ENCODE measurements around the gene POTEF. TPM values are rescaled to one million over a fixed set of nuclear protein-coding genes. Genes with fewer than 3 reads are reported as not detected.
"Not testable (repeated sequence)": the region's sequence is repeated elsewhere in the genome, so short reads cannot be mapped to it uniquely, and the experiment has no call there.

POTEF gene
- total RNA-seq, 2 experiments from 2014 or later, result not detected

DNA sequence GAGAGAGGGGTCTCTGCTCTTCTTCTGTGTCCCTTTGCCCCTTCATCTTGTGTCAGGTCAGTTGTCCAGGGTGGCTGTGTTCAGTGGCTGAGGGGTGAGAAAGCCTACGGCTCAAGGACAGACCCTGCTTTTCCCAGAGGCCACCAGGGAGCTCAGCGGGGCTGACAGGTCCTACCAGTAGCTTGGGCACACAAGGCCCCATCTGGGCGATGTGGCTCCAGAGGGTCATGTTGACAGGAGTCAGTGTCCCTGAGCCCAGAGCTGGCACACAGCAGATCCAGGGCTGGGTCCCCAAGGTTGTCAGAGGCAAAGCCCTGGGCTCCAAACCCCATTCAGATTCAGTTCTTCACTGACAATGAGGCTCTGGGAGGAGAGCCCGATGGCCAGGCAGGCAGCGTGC lies 8.1 kb upstream of the POTEF start:
- H3K27ac Mint-ChIP-seq; H3K9me3 Mint-ChIP-seq; H3K4me1 Mint-ChIP-seq (ENCODE audit: low read depth); DNase-seq; H3K27me3 Mint-ChIP-seq (ENCODE audit: low read depth); intact Hi-C loops (cut with micrococcal nuclease); H3K4me3 Mint-ChIP-seq; CTCF ChIA-PET; H3K36me3 Mint-ChIP-seq (ENCODE audit: low read depth): not testable (repeated sequence)

DNA sequence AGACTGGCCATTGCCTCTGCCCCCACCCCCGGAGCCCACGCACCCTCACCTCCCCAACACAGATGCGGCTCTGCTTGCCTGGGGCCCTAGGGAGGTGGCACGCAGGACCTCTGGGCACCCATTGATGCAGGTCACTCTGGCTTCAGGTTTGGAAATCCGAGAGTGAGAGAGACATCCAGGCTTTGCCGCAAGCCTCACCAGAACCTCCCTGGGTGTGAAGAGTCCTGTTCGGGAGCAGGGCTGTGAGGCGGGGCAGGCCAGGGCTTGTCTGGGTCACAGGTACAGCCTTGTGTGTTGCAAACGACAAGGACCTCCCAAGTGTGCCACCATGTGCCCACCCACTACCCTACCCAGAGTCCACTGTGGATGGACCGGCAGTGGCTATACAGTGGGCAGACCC lies 7.5 kb upstream of the POTEF start:
- H3K4me3 Mint-ChIP-seq; intact Hi-C loops (cut with micrococcal nuclease); H3K9me3 Mint-ChIP-seq; H3K36me3 Mint-ChIP-seq (ENCODE audit: low read depth); DNase-seq; H3K4me1 Mint-ChIP-seq (ENCODE audit: low read depth); CTCF ChIA-PET; H3K27me3 Mint-ChIP-seq (ENCODE audit: low read depth); H3K27ac Mint-ChIP-seq: not testable (repeated sequence)

DNA sequence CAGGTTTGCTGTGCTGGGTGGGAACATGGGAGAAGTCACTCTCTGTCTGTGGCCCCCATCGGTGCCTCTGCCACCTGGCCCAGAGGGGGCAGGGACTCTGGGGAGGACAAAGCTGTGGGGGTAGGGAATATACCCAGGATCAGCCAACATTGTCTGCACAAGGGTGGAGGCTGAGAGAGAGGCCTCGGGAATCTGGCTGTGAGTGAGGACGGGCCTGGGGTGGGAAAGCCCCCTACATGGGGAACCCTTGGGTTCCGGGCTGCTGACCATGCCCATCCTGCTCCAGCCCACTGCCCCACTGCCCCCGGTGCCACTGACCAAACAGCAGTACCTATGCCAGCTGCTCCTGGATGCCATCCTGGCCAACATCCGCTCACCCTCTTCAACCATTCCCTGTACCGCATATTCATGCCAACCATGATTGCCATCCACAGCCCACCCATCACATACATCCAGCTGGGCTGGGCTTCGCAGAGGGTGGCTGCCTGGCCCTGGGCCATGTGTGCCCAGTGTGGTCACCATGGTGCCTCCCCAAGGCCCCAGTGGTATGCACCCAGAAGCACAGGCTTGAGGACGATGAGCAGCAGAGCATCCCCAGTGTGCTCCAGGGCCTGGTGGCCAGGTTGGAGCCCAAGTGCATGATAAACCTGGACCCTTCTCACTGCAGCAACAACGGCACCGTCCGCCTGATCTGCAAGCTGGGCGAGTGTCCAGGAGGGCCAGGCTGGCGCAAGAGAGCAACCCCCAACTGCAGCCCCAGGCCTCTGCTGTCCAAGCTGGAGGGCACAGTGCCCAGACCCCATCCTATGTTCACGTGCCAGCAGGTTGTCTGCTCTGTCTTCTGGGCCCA lies 6.9 kb upstream of the POTEF start:
- Mint-ChIP-seq H3K36me3 (ENCODE audit: low read depth) (no peaks in the 10 kb centered on the region), H3K27ac (no peak overlapping the region), H3K4me3 (no peak overlapping the region), H3K27me3 (ENCODE audit: low read depth) (no peaks in the 10 kb centered on the region), H3K9me3 (no peaks in the 10 kb centered on the region), H3K4me1 (ENCODE audit: low read depth) (peaks cover 2% of the 10 kb centered on the region)
- intact Hi-C loops (cut with micrococcal nuclease), result no loop called here
- CTCF ChIA-PET, result no interaction called here
- DNase-seq, result no peak

DNA sequence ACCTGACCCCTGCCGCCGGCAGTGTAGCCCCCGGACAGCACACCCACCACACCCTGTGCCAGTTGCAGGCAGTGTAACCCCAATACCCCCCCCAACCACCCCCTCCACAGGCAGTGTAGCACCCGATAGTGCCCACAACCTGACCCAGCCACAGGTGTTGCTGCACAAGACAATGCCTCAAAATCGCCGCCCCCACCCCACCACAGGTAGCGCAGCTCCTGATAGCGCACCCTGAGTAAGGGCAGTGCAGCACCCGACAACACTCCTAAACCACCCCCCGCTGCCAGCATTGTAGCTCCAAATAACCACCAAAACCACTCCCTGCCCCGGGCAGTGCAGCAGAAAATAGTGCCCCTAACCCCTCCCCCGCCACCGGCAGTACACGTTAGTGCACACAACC lies 558 bp downstream of the POTEF start:
- intact Hi-C loops (cut with micrococcal nuclease); H3K4me3 Mint-ChIP-seq; CTCF ChIA-PET; H3K27ac Mint-ChIP-seq; DNase-seq; H3K4me1 Mint-ChIP-seq (ENCODE audit: low read depth); H3K27me3 Mint-ChIP-seq (ENCODE audit: low read depth); H3K36me3 Mint-ChIP-seq (ENCODE audit: low read depth); H3K9me3 Mint-ChIP-seq: not testable (repeated sequence)

GRCh38 chr2:130127726-130128125 lies 1.3 kb downstream of the POTEF start:
- DNase-seq; CTCF ChIA-PET; H3K4me1 Mint-ChIP-seq (ENCODE audit: low read depth); H3K9me3 Mint-ChIP-seq; H3K27ac Mint-ChIP-seq; H3K4me3 Mint-ChIP-seq; H3K27me3 Mint-ChIP-seq (ENCODE audit: low read depth); H3K36me3 Mint-ChIP-seq (ENCODE audit: low read depth); intact Hi-C loops (cut with micrococcal nuclease): not testable (repeated sequence)

- CTCF ChIA-PET; H3K36me3 Mint-ChIP-seq (ENCODE audit: low read depth); DNase-seq; H3K9me3 Mint-ChIP-seq; H3K27ac Mint-ChIP-seq; H3K4me1 Mint-ChIP-seq (ENCODE audit: low read depth); H3K4me3 Mint-ChIP-seq; H3K27me3 Mint-ChIP-seq (ENCODE audit: low read depth); intact Hi-C loops (cut with micrococcal nuclease): not testable (repeated sequence)
Measured at GRCh38 chr2:130120924-130121323, 8.1 kb downstream of the POTEF start.

GRCh38 chr2:130102597-130103363 lies 26.2 kb downstream of the POTEF start:
- H3K9me3 Mint-ChIP-seq; H3K4me1 Mint-ChIP-seq (ENCODE audit: low read depth); H3K36me3 Mint-ChIP-seq (ENCODE audit: low read depth); H3K4me3 Mint-ChIP-seq; CTCF ChIA-PET; intact Hi-C loops (cut with micrococcal nuclease); H3K27ac Mint-ChIP-seq; H3K27me3 Mint-ChIP-seq (ENCODE audit: low read depth); DNase-seq: not testable (repeated sequence)

GRCh38 chr2:130062645-130063044 lies 66.4 kb downstream of the POTEF start:
- H3K4me3 Mint-ChIP-seq; DNase-seq; H3K4me1 Mint-ChIP-seq (ENCODE audit: low read depth); CTCF ChIA-PET; H3K27ac Mint-ChIP-seq; H3K36me3 Mint-ChIP-seq (ENCODE audit: low read depth); H3K9me3 Mint-ChIP-seq; intact Hi-C loops (cut with micrococcal nuclease); H3K27me3 Mint-ChIP-seq (ENCODE audit: low read depth): not testable (repeated sequence)

DNA sequence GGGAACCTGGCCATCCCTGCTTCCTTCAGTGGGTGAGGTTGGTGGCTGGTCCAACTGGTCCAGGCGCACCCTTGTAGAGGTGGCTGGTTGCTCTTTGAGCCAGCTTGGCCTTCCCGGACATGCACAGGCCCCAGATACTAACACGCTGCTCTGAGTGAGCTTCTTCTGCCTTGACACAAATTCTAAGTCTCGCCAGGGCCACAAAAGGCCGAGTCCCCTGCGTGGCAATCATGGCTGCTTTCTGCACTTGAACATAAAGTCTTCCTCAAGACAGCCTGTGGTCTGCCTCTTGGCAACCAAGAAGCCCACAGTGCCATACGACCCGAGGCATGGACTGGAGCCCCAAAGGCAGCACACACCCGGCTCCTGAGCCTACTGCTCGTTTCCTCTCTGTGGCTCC lies 69.0 kb downstream of the POTEF start:
- H3K4me1 Mint-ChIP-seq (ENCODE audit: low read depth); CTCF ChIA-PET; intact Hi-C loops (cut with micrococcal nuclease); H3K36me3 Mint-ChIP-seq (ENCODE audit: low read depth); H3K27ac Mint-ChIP-seq; H3K9me3 Mint-ChIP-seq; DNase-seq; H3K27me3 Mint-ChIP-seq (ENCODE audit: low read depth); H3K4me3 Mint-ChIP-seq: not testable (repeated sequence)

DNA sequence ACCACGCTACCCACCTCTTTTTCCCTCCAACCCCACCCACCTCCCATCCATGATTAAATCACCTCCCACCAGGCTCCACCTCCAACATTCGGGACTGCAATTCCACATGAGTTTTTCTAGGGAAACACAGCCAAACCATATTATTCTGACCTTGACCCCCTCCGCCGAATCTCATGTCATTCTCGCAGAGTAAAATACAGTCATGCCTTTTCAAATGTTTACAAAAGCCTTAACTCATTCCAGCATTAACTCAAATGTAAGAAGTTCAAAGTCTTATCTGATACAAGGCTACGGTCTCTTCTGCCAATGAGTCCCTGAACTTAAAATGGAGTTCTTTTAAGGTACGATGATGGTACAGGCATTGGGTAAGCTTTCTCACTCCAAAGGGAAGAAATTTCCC lies 72.7 kb downstream of the POTEF start:
- DNase-seq; intact Hi-C loops (cut with micrococcal nuclease); H3K4me1 Mint-ChIP-seq (ENCODE audit: low read depth); H3K9me3 Mint-ChIP-seq; H3K27ac Mint-ChIP-seq; H3K4me3 Mint-ChIP-seq; H3K36me3 Mint-ChIP-seq (ENCODE audit: low read depth); CTCF ChIA-PET; H3K27me3 Mint-ChIP-seq (ENCODE audit: low read depth): not testable (repeated sequence)

GRCh38 chr2:130053217-130053911 lies 75.7 kb downstream of the POTEF start:
- DNase-seq; H3K27ac Mint-ChIP-seq; H3K27me3 Mint-ChIP-seq (ENCODE audit: low read depth); H3K4me1 Mint-ChIP-seq (ENCODE audit: low read depth); H3K36me3 Mint-ChIP-seq (ENCODE audit: low read depth); H3K9me3 Mint-ChIP-seq; intact Hi-C loops (cut with micrococcal nuclease); H3K4me3 Mint-ChIP-seq; CTCF ChIA-PET: not testable (repeated sequence)

DNA sequence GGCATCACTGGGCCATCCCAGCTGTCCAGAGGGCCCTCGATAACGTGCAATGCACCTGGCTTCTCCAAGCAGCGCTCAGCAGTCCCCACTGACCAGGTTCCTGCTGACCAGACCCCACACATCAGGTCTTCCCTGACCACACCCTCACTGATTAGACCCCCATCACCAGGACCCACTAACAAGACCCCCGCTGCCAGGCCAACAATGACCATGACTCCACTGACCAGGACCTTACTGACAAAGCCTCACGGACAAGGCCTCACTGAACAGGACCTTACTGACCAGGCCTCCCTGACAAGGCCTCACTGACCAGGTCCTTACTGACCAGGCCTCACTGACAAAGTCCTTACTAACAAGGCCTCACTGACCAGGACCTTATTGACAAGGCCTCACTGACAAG lies 76.6 kb downstream of the POTEF start:
- H3K27me3 Mint-ChIP-seq (ENCODE audit: low read depth); H3K9me3 Mint-ChIP-seq; H3K36me3 Mint-ChIP-seq (ENCODE audit: low read depth); intact Hi-C loops (cut with micrococcal nuclease); H3K4me1 Mint-ChIP-seq (ENCODE audit: low read depth); H3K4me3 Mint-ChIP-seq; H3K27ac Mint-ChIP-seq; DNase-seq; CTCF ChIA-PET: not testable (repeated sequence)

- DNase-seq; H3K27me3 Mint-ChIP-seq (ENCODE audit: low read depth); H3K36me3 Mint-ChIP-seq (ENCODE audit: low read depth); H3K9me3 Mint-ChIP-seq; CTCF ChIA-PET; H3K27ac Mint-ChIP-seq; H3K4me3 Mint-ChIP-seq; H3K4me1 Mint-ChIP-seq (ENCODE audit: low read depth); intact Hi-C loops (cut with micrococcal nuclease): not testable (repeated sequence)
Measured at GRCh38 chr2:130048422-130048821, 80.6 kb downstream of the POTEF start.

Data from activated naive CD4-positive, alpha-beta T cell treated with anti-CD3 and anti-CD28 coated beads for 36 hours (primary cell).